Neural cell (in vitro differentiated cells): Measurements from ENCODE around the gene SLC44A2. TPM values are rescaled to one million over a fixed set of nuclear protein-coding genes. Genes with fewer than 3 reads are reported as not detected.
"Not testable (repeated sequence)": the region's sequence is repeated elsewhere in the genome, so short reads cannot be mapped to it uniquely, and the experiment has no call there.

ENCODE experiments used
- H2AFZ ChIP-seq: fragments of 200-600, 300-800 bp; sonication (generic), shearing (Covaris generic); 2 replicates; pipeline ENCODE4 v1.6.0; 2014; ENCODE audit warnings: low read depth, mild to moderate bottlenecking, antibody characterized with exemption, low read length, moderate library complexity
- H3F3A ChIP-seq: fragments of 200-600 bp; shearing (Covaris generic); 2 replicates; pipeline ENCODE4 v1.6.1; 2016; ENCODE audit warnings: mild to moderate bottlenecking, moderate library complexity, mixed read lengths, antibody characterized with exemption, low read length; ENCODE audit not compliant: insufficient read depth, poor library complexity, severe bottlenecking
- H3K27ac ChIP-seq: fragments of 200-600, 300-800 bp; sonication (generic), shearing (Covaris generic); 2 replicates; pipeline ENCODE4 v1.5.1; 2014; ENCODE audit warnings: mild to moderate bottlenecking, low read length, moderate library complexity
- H3K27me3 ChIP-seq: fragments of 300-800, 200-600 bp; sonication (generic), shearing (Covaris generic); 2 replicates; pipeline ENCODE4 v1.6.0; 2014; ENCODE audit warnings: mild to moderate bottlenecking, low read depth, low read length, moderate library complexity; ENCODE audit not compliant: insufficient read depth
- H3K36me3 ChIP-seq: fragments of 300-800, 200-600 bp; sonication (generic), shearing (Covaris generic); 2 replicates; pipeline ENCODE4 v1.5.1; 2014; ENCODE audit warnings: mild to moderate bottlenecking, antibody characterized with exemption, low read length, moderate library complexity; ENCODE audit not compliant: insufficient read depth
- H3K4me2 ChIP-seq: fragments of 300-800, 200-600 bp; sonication (generic), shearing (Covaris generic); 2 replicates; pipeline ENCODE4 v1.6.0; 2014; ENCODE audit warnings: mild to moderate bottlenecking, low read length
- H3K4me3 ChIP-seq: fragments of 300-800, 200-600 bp; sonication (generic), shearing (Covaris generic); 2 replicates; pipeline ENCODE4 v1.5.1; 2014; ENCODE audit warnings: mild to moderate bottlenecking, low read length, moderate library complexity
- H3K79me2 ChIP-seq: fragments of 200-600 bp; shearing (Covaris generic); replicated peaks from 2 replicates; pipeline ENCODE4 v1.6.0; 2014; ENCODE audit warnings: mild to moderate bottlenecking, low read length, moderate library complexity; ENCODE audit not compliant: insufficient read depth
- H3K9ac ChIP-seq: fragments of 300-800, 200-600 bp; sonication (generic), shearing (Covaris generic); 2 replicates; pipeline ENCODE4 v1.6.1; 2016; ENCODE audit warnings: mild to moderate bottlenecking, low read length, mixed read lengths
- H3K9me2 ChIP-seq: fragments of 200-600 bp; shearing (Covaris generic); 2 replicates; pipeline ENCODE4 v1.6.1; 2016; ENCODE audit warnings: mild to moderate bottlenecking, low read length, mixed read lengths; ENCODE audit not compliant: insufficient read depth
- H3K9me3 ChIP-seq: fragments of 200-600, 300-800 bp; sonication (generic), shearing (Covaris generic); 2 replicates; pipeline ENCODE4 v1.6.1; 2016; ENCODE audit warnings: mild to moderate bottlenecking, mixed run types, low read length, moderate library complexity, mixed read lengths
- H4K20me1 ChIP-seq: fragments of 200-600 bp; shearing (Covaris generic); 2 replicates; pipeline ENCODE4 v1.6.1; 2016; ENCODE audit warnings: mild to moderate bottlenecking, mixed run types; ENCODE audit not compliant: insufficient read depth
- CTCF ChIP-seq: fragments of 450-650 bp; IDR thresholded peaks from 2 replicates; pipeline ENCODE4 v1.5.1; 2014; ENCODE audit warnings: antibody characterized with exemption, mild to moderate bottlenecking, moderate library complexity; ENCODE audit not compliant: poor library complexity, severe bottlenecking
- EP300 ChIP-seq: fragments of 450-650 bp; conservative IDR thresholded peaks from 2 replicates; pipeline ENCODE4 v1.6.1; 2014; ENCODE audit warnings: antibody characterized with exemption, mild to moderate bottlenecking, moderate library complexity; ENCODE audit not compliant: poor library complexity, severe bottlenecking
- EZH2 ChIP-seq: fragments of 200-600, 300-800 bp; shearing (Covaris generic), sonication (generic); IDR thresholded peaks from 2 replicates; pipeline ENCODE4 v1.6.1; 2014; ENCODE audit warnings: antibody characterized with exemption, low read length, borderline replicate concordance, mild to moderate bottlenecking; ENCODE audit not compliant: insufficient read depth, poor library complexity, severe bottlenecking
- MXI1 ChIP-seq: fragments of 450-650 bp; conservative IDR thresholded peaks from 2 replicates; pipeline ENCODE4 v1.6.1; 2014; ENCODE audit warnings: antibody characterized with exemption, mild to moderate bottlenecking; ENCODE audit not compliant: poor library complexity, severe bottlenecking
- POLR2AphosphoS5 ChIP-seq: IDR thresholded peaks from 2 replicates; pipeline ENCODE4 v1.6.1; 2012
- RAD21 ChIP-seq: fragments of 450-650 bp; conservative IDR thresholded peaks from 2 replicates; pipeline ENCODE4 v1.6.1; 2014; ENCODE audit warnings: antibody characterized with exemption, mild to moderate bottlenecking, moderate library complexity
- REST ChIP-seq: IDR thresholded peaks from 2 replicates; pipeline ENCODE4 v1.6.1; 2012; ENCODE audit warnings: borderline replicate concordance
- SMC3 ChIP-seq: fragments of 450-650 bp; conservative IDR thresholded peaks from 2 replicates; pipeline ENCODE4 v1.6.1; 2014; ENCODE audit warnings: antibody characterized with exemption, mild to moderate bottlenecking, moderate library complexity; ENCODE audit not compliant: poor library complexity
- TAF1 ChIP-seq: IDR thresholded peaks from 2 replicates; pipeline ENCODE4 v1.6.1; 2012; ENCODE audit warnings: low read depth
- polyA plus RNA-seq: library from polyadenylated mRNA; depleted of rRNA; stranded (reverse); fragments of >200 nt; gene quantifications from 2 replicates; pipeline ENCODE4 v1.2.3, GENCODE V29; 2014

SLC44A2 gene
- polyA plus RNA-seq, 1 donor from 2014 or later = 50.0 TPM

- no peak overlapping the region for H3K9ac ChIP-seq
- H3K9me2 ChIP-seq = no peaks in the 10 kb centered on the region
- H3F3A ChIP-seq = no peaks in the 10 kb centered on the region
- H3K27me3 ChIP-seq = no peaks in the 10 kb centered on the region
- H3K4me3 ChIP-seq = no peak overlapping the region
- H3K36me3 ChIP-seq = peaks cover 7% of the 10 kb centered on the region
- peaks cover 93% of the 10 kb centered on the region for H3K79me2 ChIP-seq
- no peak overlapping the region for H2AFZ ChIP-seq
- H3K27ac ChIP-seq = no peak overlapping the region
- peaks cover 53% of the 10 kb centered on the region for H4K20me1 ChIP-seq
- H3K9me3 ChIP-seq = no peaks in the 10 kb centered on the region
- TF ChIP-seq MXI1 = no peak
- TF ChIP-seq EP300 = no peak
- TF ChIP-seq SMC3 = no peak
- no peak for TF ChIP-seq TAF1
- no peak for TF ChIP-seq POLR2AphosphoS5
- no peak for TF ChIP-seq CTCF
- no peak for TF ChIP-seq REST
- TF ChIP-seq EZH2 = no peak
- TF ChIP-seq RAD21 = no peak
- H3K4me2 ChIP-seq = no peak overlapping the region
Measured at GRCh38 chr19:10662384-10663251, 37.3 kb downstream of the SLC44A2 start.

- not testable (repeated sequence) for H3K27ac ChIP-seq, H3K9me2 ChIP-seq, H3K27me3 ChIP-seq, H3F3A ChIP-seq, H3K9ac ChIP-seq, H2AFZ ChIP-seq, H3K4me2 ChIP-seq, H3K9me3 ChIP-seq, H3K4me3 ChIP-seq, H3K36me3 ChIP-seq
- Histone ChIP-seq H4K20me1 (peaks cover 59% of the 10 kb centered on the region), H3K79me2 (peaks cover 93% of the 10 kb centered on the region)
Measured at GRCh38 chr19:10663252-10663563, 37.9 kb downstream of the SLC44A2 start.
